Left ventricle myocardium inferior (tissue), 1 donor: ENCODE results near the gene MTF2. TPM values are rescaled to one million over a fixed set of nuclear protein-coding genes. Genes with fewer than 3 reads are reported as not detected.

Experiments used
- total RNA-seq: library from RNA; stranded (reverse); fragmentation: NEBNext Ultra II Directional; extraction: Animal tissue kit (Norgen Biotek cat#: 25700); gene quantifications from one replicate; pipeline ENCODE4 v1.2.1, GENCODE V29; 2021
- donor health status: DM: no; HTN: yes; CAD: no; lungs with severe emphysema.

MTF2 gene
- total RNA-seq, 1 donor from 2014 or later, result 5.6 TPM

Other genes with a start within 250 kb of the MTF2 start
- 552 TPM for gene RPL5, start 247.2 kb upstream of the MTF2 start, total RNA-seq
- gene DIPK1A, start 117.8 kb upstream of the MTF2 start, total RNA-seq, result 5.0 TPM
- gene TMED5, start 101.1 kb downstream of the MTF2 start, total RNA-seq, result 44.0 TPM
- gene CCDC18, start 101.4 kb downstream of the MTF2 start, total RNA-seq, result 3.4 TPM